ENCODE results near the gene BOD1L2. TPM values are rescaled to one million over a fixed set of nuclear protein-coding genes. Genes with fewer than 3 reads are reported as not detected.

The BOD1L2 gene
- total and polyA plus RNA-seq, 7 experiments from 2014 or later: not detected

DNA sequence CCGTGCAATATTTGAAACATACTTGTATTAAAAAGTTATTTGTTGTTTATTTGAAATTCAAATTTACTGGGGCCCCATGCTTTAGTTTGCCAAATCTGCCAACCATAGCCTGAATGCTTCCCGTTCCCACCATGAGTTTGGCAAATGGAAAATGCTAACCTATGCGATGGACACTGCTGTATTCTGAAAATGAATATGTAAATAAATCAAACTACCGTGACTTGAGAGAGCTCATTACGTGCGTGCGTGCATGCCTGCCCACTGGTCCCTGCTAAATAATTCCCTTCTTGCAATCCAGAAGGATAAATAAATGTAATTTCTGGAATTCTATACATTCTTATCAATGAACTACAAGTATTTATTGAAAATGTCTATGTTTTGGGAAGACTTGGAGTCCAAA lies 3.2 kb downstream of the BOD1L2 start:
- H3K27ac Mint-ChIP-seq: no peak overlapping the region
- intact Hi-C loops (cut with micrococcal nuclease): no loop called here
- H3K4me3 ChIP-seq (ENCODE audit: low read length): no peak overlapping the region
- POLR2A ChIA-PET: no interaction called here
- no peaks in the 10 kb centered on the region for H3K36me3 ChIP-seq (ENCODE audit: control insufficient read depth in 2 of 3, insufficient read depth in 3 of 3, low read length in 3 of 3)
- ATAC-seq: no peak
- H3K36me3 Mint-ChIP-seq: no peaks in the 10 kb centered on the region
- CTCF ChIA-PET: no interaction called here
- no peak overlapping the region for H3K4me3 Mint-ChIP-seq
- H3K4me1 ChIP-seq (ENCODE audit: control insufficient read depth in 2 of 2, insufficient read depth in 2 of 2, low read length in 2 of 2): no peaks in the 10 kb centered on the region
- peaks cover 20 to 61% (median 37%) of the 10 kb centered on the region in 5 donors for H3K27me3 Mint-ChIP-seq
- H3K9me3 Mint-ChIP-seq: peaks cover 0 to 10% (median 0%) of the 10 kb centered on the region in 11 donors
- DNase-seq: no peak
- H3K27ac ChIP-seq (ENCODE audit: low read depth, low read length): no peak overlapping the region
- no peaks in the 10 kb centered on the region for H3K9me3 ChIP-seq (ENCODE audit: control insufficient read depth in 2 of 3, low read length in 3 of 3)
- H3K27me3 ChIP-seq (ENCODE audit: control insufficient read depth in 2 of 2, insufficient read depth in 2 of 2, low read length in 2 of 2): no peaks in the 10 kb centered on the region
- H3K4me1 Mint-ChIP-seq: peaks cover 0 to 8% (median 0%) of the 10 kb centered on the region in 7 donors

DNA sequence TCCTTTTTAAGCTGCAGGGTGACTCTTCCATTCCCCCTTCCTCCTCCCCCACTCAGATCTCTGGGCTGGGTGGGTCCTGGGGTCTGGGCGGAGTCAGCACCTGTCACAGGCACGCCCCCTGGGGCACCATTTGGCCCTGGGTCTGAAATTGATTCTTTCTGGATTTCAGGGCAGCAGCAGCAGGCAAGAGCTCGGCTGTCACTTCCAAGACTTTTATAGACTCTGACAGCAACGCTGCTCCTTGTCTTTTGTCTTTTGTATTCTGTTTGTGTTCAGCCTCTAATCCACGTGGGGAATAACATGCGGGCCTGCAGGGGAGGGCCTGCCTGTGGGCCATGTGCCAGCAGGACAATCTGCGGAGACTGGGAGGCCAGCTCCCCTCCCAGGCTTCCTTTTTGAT lies 3.9 kb downstream of the BOD1L2 start:
- H3K9me3 Mint-ChIP-seq: peaks cover 0 to 10% (median 0%) of the 10 kb centered on the region in 11 donors
- Histone ChIP-seq H3K4me1 (ENCODE audit: control insufficient read depth in 2 of 2, insufficient read depth in 2 of 2, low read length in 2 of 2) (no peaks in the 10 kb centered on the region), H3K36me3 (ENCODE audit: control insufficient read depth in 2 of 3, insufficient read depth in 3 of 3, low read length in 3 of 3) (no peaks in the 10 kb centered on the region), H3K27me3 (ENCODE audit: control insufficient read depth in 2 of 2, insufficient read depth in 2 of 2, low read length in 2 of 2) (no peaks in the 10 kb centered on the region), H3K9me3 (ENCODE audit: control insufficient read depth in 2 of 3, low read length in 3 of 3) (no peaks in the 10 kb centered on the region), H3K27ac (ENCODE audit: low read depth, low read length) (no peak overlapping the region), H3K4me3 (ENCODE audit: low read length) (no peak overlapping the region)
- H3K4me3 Mint-ChIP-seq: peak overlapping the region in 1 of 10 donors; percentile 20
- POLR2A ChIA-PET: no interaction called here
- H3K4me1 Mint-ChIP-seq: peaks cover 0 to 8% (median 0%) of the 10 kb centered on the region in 7 donors
- H3K27me3 Mint-ChIP-seq: peaks cover 20 to 66% (median 38%) of the 10 kb centered on the region in 5 donors
- ATAC-seq: no peak
- CTCF ChIA-PET: no interaction called here
- intact Hi-C loops (cut with micrococcal nuclease): no loop called here
- DNase-seq: no peak
- no peak overlapping the region for H3K27ac Mint-ChIP-seq
- H3K36me3 Mint-ChIP-seq: no peaks in the 10 kb centered on the region

GRCh38 chr18:57154191-57154830 lies 7.4 kb downstream of the BOD1L2 start:
- Histone ChIP-seq H3K4me1 (ENCODE audit: control insufficient read depth in 2 of 2, insufficient read depth in 2 of 2, low read length in 2 of 2) (no peaks in the 10 kb centered on the region), H3K36me3 (ENCODE audit: control insufficient read depth in 2 of 3, insufficient read depth in 3 of 3, low read length in 3 of 3) (no peaks in the 10 kb centered on the region), H3K27me3 (ENCODE audit: control insufficient read depth in 2 of 2, insufficient read depth in 2 of 2, low read length in 2 of 2) (no peaks in the 10 kb centered on the region), H3K4me3 (ENCODE audit: low read length) (no peak overlapping the region), H3K9me3 (ENCODE audit: control insufficient read depth in 2 of 3, low read length in 3 of 3) (no peaks in the 10 kb centered on the region), H3K27ac (ENCODE audit: low read depth, low read length) (no peak overlapping the region)
- Mint-ChIP-seq H3K4me3 (no peak overlapping the region), H3K27me3 (peaks cover 10 to 59% (median 41%) of the 10 kb centered on the region in 5 donors), H3K4me1 (peaks cover 0 to 8% (median 0%) of the 10 kb centered on the region in 7 donors), H3K9me3 (peaks cover 0 to 10% (median 0%) of the 10 kb centered on the region in 11 donors), H3K27ac (no peak overlapping the region), H3K36me3 (no peaks in the 10 kb centered on the region)
- POLR2A ChIA-PET: no interaction called here
- CTCF ChIA-PET: no interaction called here
- intact Hi-C loops (cut with micrococcal nuclease): no loop called here
- DNase-seq: no peak
- no peak for ATAC-seq

DNA sequence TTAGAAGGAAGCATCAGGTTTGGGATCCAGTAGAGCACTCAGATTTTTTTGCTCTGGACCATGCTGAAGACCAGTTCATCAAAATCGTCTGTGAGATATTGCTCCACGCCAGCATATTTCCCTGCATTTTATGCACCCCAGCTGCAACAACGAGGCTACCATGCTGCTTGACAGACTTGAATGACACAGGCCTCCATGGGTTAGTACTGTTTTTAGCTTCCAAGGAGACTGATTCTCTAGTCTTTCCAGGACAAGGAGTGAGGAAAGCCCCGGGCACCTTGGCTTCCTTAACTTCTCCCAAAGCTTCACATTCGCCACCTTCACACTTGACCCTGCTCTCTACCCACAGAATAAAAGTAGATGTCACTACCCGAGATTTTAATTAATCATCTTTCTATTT lies 17.5 kb downstream of the BOD1L2 start:
- Mint-ChIP-seq H3K4me1 (no peaks in the 10 kb centered on the region), H3K36me3 (no peaks in the 10 kb centered on the region), H3K4me3 (no peak overlapping the region), H3K27ac (no peak overlapping the region), H3K9me3 (peaks cover 0 to 17% (median 4%) of the 10 kb centered on the region in 11 donors), H3K27me3 (peaks cover 0 to 28% (median 20%) of the 10 kb centered on the region in 5 donors)
- intact Hi-C loops (cut with micrococcal nuclease): no loop called here
- no peak for ATAC-seq
- H3K4me3 ChIP-seq (ENCODE audit: low read length): no peak overlapping the region
- no peaks in the 10 kb centered on the region for H3K27me3 ChIP-seq (ENCODE audit: control insufficient read depth in 2 of 2, insufficient read depth in 2 of 2, low read length in 2 of 2)
- no peak for DNase-seq
- H3K9me3 ChIP-seq (ENCODE audit: control insufficient read depth in 2 of 3, low read length in 3 of 3): no peaks in the 10 kb centered on the region
- ChIA-PET CTCF (no interaction called here), POLR2A (no interaction called here)
- H3K36me3 ChIP-seq (ENCODE audit: control insufficient read depth in 2 of 3, insufficient read depth in 3 of 3, low read length in 3 of 3): no peaks in the 10 kb centered on the region
- no peaks in the 10 kb centered on the region for H3K4me1 ChIP-seq (ENCODE audit: control insufficient read depth in 2 of 2, insufficient read depth in 2 of 2, low read length in 2 of 2)
- no peak overlapping the region for H3K27ac ChIP-seq (ENCODE audit: low read depth, low read length)

- Mint-ChIP-seq H3K36me3 (peaks cover 0 to 3% (median 0%) of the 10 kb centered on the region in 5 donors), H3K27ac (no peak overlapping the region), H3K9me3 (peaks cover 0 to 11% (median 6%) of the 10 kb centered on the region in 11 donors), H3K27me3 (peaks cover 0 to 28% (median 18%) of the 10 kb centered on the region in 5 donors), H3K4me3 (no peak overlapping the region), H3K4me1 (no peaks in the 10 kb centered on the region)
- intact Hi-C loops (cut with micrococcal nuclease): no loop called here
- Histone ChIP-seq H3K36me3 (ENCODE audit: control insufficient read depth in 2 of 3, insufficient read depth in 3 of 3, low read length in 3 of 3) (no peaks in the 10 kb centered on the region), H3K27ac (ENCODE audit: low read depth, low read length) (no peak overlapping the region), H3K27me3 (ENCODE audit: control insufficient read depth in 2 of 2, insufficient read depth in 2 of 2, low read length in 2 of 2) (no peaks in the 10 kb centered on the region), H3K9me3 (ENCODE audit: control insufficient read depth in 2 of 3, low read length in 3 of 3) (no peaks in the 10 kb centered on the region), H3K4me1 (ENCODE audit: control insufficient read depth in 2 of 2, insufficient read depth in 2 of 2, low read length in 2 of 2) (no peaks in the 10 kb centered on the region), H3K4me3 (ENCODE audit: low read length) (no peak overlapping the region)
- POLR2A ChIA-PET: no interaction called here
- no peak for DNase-seq
- CTCF ChIA-PET: no interaction called here
- ATAC-seq: no peak
Observed at GRCh38 chr18:57167617-57168308, 20.9 kb downstream of the BOD1L2 start.

GRCh38 chr18:57171026-57171425 lies 24.1 kb downstream of the BOD1L2 start:
- Mint-ChIP-seq H3K4me1 (no peaks in the 10 kb centered on the region), H3K4me3 (no peak overlapping the region), H3K27me3 (peaks cover 0 to 20% (median 12%) of the 10 kb centered on the region in 5 donors), H3K36me3 (peaks cover 0 to 3% (median 0%) of the 10 kb centered on the region in 5 donors), H3K9me3 (peaks cover 0 to 24% (median 6%) of the 10 kb centered on the region in 11 donors), H3K27ac (no peak overlapping the region)
- intact Hi-C loops (cut with micrococcal nuclease): no loop called here
- ChIA-PET CTCF (no interaction called here), POLR2A (no interaction called here)
- Histone ChIP-seq H3K4me3 (ENCODE audit: low read length) (no peak overlapping the region), H3K27me3 (ENCODE audit: control insufficient read depth in 2 of 2, insufficient read depth in 2 of 2, low read length in 2 of 2) (no peaks in the 10 kb centered on the region), H3K4me1 (ENCODE audit: control insufficient read depth in 2 of 2, insufficient read depth in 2 of 2, low read length in 2 of 2) (no peaks in the 10 kb centered on the region), H3K36me3 (ENCODE audit: control insufficient read depth in 2 of 3, insufficient read depth in 3 of 3, low read length in 3 of 3) (no peaks in the 10 kb centered on the region), H3K27ac (ENCODE audit: low read depth, low read length) (no peak overlapping the region), H3K9me3 (ENCODE audit: control insufficient read depth in 2 of 3, low read length in 3 of 3) (no peaks in the 10 kb centered on the region)
- ATAC-seq (no peak), DNase-seq (no peak)

DNA sequence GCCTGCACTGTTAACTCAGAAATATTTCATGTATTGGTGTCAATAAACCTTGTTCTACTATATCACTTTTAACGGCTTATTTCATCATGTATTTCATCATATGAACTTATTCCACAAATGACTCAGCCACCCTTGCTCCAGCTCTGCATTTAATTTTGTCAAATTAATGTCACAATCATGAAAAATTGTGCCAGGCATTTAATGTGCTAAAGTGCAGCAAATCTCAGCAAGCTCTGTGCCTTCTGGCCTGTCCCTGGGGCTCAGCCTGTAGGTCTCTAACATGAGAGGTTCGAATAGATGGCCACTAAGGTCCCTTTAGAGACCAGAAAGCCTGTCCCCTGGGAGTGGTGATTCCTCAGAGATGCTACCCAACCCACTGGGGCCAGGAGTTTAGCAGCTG lies 28.6 kb downstream of the BOD1L2 start:
- ChIA-PET CTCF (no interaction called here), POLR2A (no interaction called here)
- DNase-seq (no peak), ATAC-seq (no peak)
- H3K4me3 Mint-ChIP-seq: no peak overlapping the region
- H3K27me3 Mint-ChIP-seq: peaks cover 0 to 15% (median 6%) of the 10 kb centered on the region in 5 donors
- no peak overlapping the region for H3K27ac Mint-ChIP-seq
- Histone ChIP-seq H3K4me3 (ENCODE audit: low read length) (no peak overlapping the region), H3K4me1 (ENCODE audit: control insufficient read depth in 2 of 2, insufficient read depth in 2 of 2, low read length in 2 of 2) (no peaks in the 10 kb centered on the region), H3K9me3 (ENCODE audit: control insufficient read depth in 2 of 3, low read length in 3 of 3) (no peaks in the 10 kb centered on the region), H3K27ac (ENCODE audit: low read depth, low read length) (no peak overlapping the region), H3K27me3 (ENCODE audit: control insufficient read depth in 2 of 2, insufficient read depth in 2 of 2, low read length in 2 of 2) (no peaks in the 10 kb centered on the region), H3K36me3 (ENCODE audit: control insufficient read depth in 2 of 3, insufficient read depth in 3 of 3, low read length in 3 of 3) (no peaks in the 10 kb centered on the region)
- intact Hi-C loops (cut with micrococcal nuclease): no loop called here
- H3K4me1 Mint-ChIP-seq: no peaks in the 10 kb centered on the region
- H3K9me3 Mint-ChIP-seq: peaks cover 0 to 28% (median 6%) of the 10 kb centered on the region in 11 donors
- H3K36me3 Mint-ChIP-seq: peaks cover 0 to 3% (median 0%) of the 10 kb centered on the region in 5 donors

Measured in naive thymus-derived CD4-positive, alpha-beta T cell (primary cell).